ENCODE results near the gene RGPD8.

The RGPD8 gene

GRCh38 chr2:112433480-112433879 is at the start of gene RGPD8:
TSS of gene RGPD8 (minus strand) at chr2:112433645. CDS start at chr2:112433453, 192 bp downstream.
- TF ChIP-seq RAD21 (IDR thresholded peaks at IDR 0.05; ENCODE audit: low read depth) = peak; percentile 70

GRCh38 chr2:112483042-112483473 is 49.6 kb upstream of the RGPD8 start:
- TF ChIP-seq ZBTB7A (IDR thresholded peaks at IDR 0.05; ENCODE audit: low read depth) = no peak
- TF ChIP-seq, protein P1, sequence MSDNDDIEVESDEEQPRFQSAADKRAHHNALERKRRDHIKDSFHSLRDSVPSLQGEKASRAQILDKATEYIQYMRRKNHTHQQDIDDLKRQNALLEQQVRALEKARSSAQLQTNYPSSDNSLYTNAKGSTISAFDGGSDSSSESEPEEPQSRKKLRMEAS (IDR thresholded peaks at IDR 0.05) = peak; percentile 44; the same call in 1 of the 2 replicates

- TF ChIP-seq, protein P2, sequence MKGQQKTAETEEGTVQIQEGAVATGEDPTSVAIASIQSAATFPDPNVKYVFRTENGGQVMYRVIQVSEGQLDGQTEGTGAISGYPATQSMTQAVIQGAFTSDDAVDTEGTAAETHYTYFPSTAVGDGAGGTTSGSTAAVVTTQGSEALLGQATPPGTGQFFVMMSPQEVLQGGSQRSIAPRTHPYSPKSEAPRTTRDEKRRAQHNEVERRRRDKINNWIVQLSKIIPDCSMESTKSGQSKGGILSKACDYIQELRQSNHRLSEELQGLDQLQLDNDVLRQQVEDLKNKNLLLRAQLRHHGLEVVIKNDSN (IDR thresholded peaks at IDR 0.05) = no peak
- 0 out of 2 replicates have a peak, but pooled peaks have one; percentile 24 for TF ChIP-seq EGR1 (IDR thresholded peaks at IDR 0.05)
- no peak; the same call in 1 of the 2 replicates for TF ChIP-seq TAF1 (IDR thresholded peaks at IDR 0.05; ENCODE audit: low read depth)
- 0 out of 2 replicates have a peak, but pooled peaks have one; percentile 44 for TF ChIP-seq ZBTB7A (IDR thresholded peaks at IDR 0.05; ENCODE audit: low read depth)
Observed at GRCh38 chr2:112482309-112483041, 49.0 kb upstream of the RGPD8 start.

- TF ChIP-seq CEBPB (IDR thresholded peaks at IDR 0.05) (no peak), REST (IDR thresholded peaks at IDR 0.05; ENCODE audit: low read depth) (no peak), TCF12 (IDR thresholded peaks at IDR 0.05; ENCODE audit: low read depth) (no peak), CREB1 (IDR thresholded peaks at IDR 0.05; ENCODE audit: low read depth) (no peak), YY1 (IDR thresholded peaks at IDR 0.05; ENCODE audit: low read depth) (no peak), EGR1 (IDR thresholded peaks at IDR 0.05) (peak; percentile 85), NFIC (IDR thresholded peaks at IDR 0.05) (0 out of 2 replicates have a peak, but pooled peaks have one; percentile 48), TAF1 (IDR thresholded peaks at IDR 0.05; ENCODE audit: low read depth) (peak; percentile 34), ZBTB7A (IDR thresholded peaks at IDR 0.05; ENCODE audit: low read depth) (peak; percentile 76), RAD21 (IDR thresholded peaks at IDR 0.05; ENCODE audit: low read depth) (no peak), FOXM1 (IDR thresholded peaks at IDR 0.05; ENCODE audit: borderline replicate concordance, low read depth) (no peak), TEAD4 (IDR thresholded peaks at IDR 0.05) (no peak), EP300 (IDR thresholded peaks at IDR 0.05; ENCODE audit: borderline replicate concordance) (no peak)
- TF ChIP-seq, protein P1 (IDR thresholded peaks at IDR 0.05) = no peak
- TF ChIP-seq, protein P2 (IDR thresholded peaks at IDR 0.05) = no peak
Observed at GRCh38 chr2:112481528-112482233, 48.2 kb upstream of the RGPD8 start, which contains the start of gene TTL. TSS of gene TTL (plus strand) at chr2:112482156. CDS start at chr2:112482345, 189 bp downstream.

DNA sequence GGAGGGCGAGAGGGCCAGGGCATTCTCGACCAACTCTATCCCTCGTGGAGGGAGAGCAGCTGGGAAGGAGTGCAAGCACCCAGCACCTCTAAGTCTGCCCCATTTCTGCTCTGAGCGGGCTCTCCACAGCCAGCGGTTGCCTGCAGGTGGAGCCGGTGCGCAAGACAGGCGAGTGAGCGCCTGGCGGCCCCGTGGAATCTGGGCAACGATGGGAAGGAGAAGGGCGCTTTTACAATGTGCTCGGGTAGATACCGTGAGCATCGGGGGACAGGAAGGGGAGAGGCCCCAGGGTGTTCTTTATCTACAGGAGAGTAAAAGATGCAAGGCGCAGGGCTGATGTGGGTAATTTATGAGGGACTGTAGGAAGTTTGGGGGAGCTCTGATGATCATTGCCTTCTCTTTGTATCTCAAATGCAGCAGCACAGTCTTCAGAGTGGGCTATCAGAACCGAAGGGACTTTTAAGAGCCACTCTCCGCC is 47.6 kb upstream of the RGPD8 start:
- TF ChIP-seq ZBTB7A (IDR thresholded peaks at IDR 0.05; ENCODE audit: low read depth) (no peak; the same call in 1 of the 2 replicates), EP300 (IDR thresholded peaks at IDR 0.05; ENCODE audit: borderline replicate concordance) (no peak), REST (IDR thresholded peaks at IDR 0.05; ENCODE audit: low read depth) (no peak), CREB1 (IDR thresholded peaks at IDR 0.05; ENCODE audit: low read depth) (no peak), CEBPB (IDR thresholded peaks at IDR 0.05) (no peak), RAD21 (IDR thresholded peaks at IDR 0.05; ENCODE audit: low read depth) (peak; percentile 73), TEAD4 (IDR thresholded peaks at IDR 0.05) (no peak), EGR1 (IDR thresholded peaks at IDR 0.05) (no peak), TCF12 (IDR thresholded peaks at IDR 0.05; ENCODE audit: low read depth) (no peak), TAF1 (IDR thresholded peaks at IDR 0.05; ENCODE audit: low read depth) (no peak), NFIC (IDR thresholded peaks at IDR 0.05) (no peak)
- TF ChIP-seq, protein P2 (IDR thresholded peaks at IDR 0.05) = 0 out of 2 replicates have a peak, but pooled peaks have one; percentile 6
- TF ChIP-seq, protein P1 (IDR thresholded peaks at IDR 0.05) = peak; percentile 58

Data from Ishikawa (cell line).